ENCODE results near the gene ITPA. TPM values are rescaled to one million over a fixed set of nuclear protein-coding genes. Genes with fewer than 3 reads are reported as not detected.

Gene ITPA
- total and polyA plus RNA-seq, 2 of the 13 experiments (the other 11 are each of a cell fraction or from before 2014, with no cell fraction given) = 60.1 to 103 TPM

- no peak for TF ChIP-seq JUNB (CRISPR knock-in tag; IDR thresholded peaks at IDR 0.05; ENCODE audit: borderline replicate concordance)
- TF ChIP-seq ZNF563 (CRISPR knock-in tag; IDR thresholded peaks at IDR 0.05) = no peak
- no peak for TF ChIP-seq KLF16 (CRISPR knock-in tag; IDR thresholded peaks at IDR 0.05)
- TF ChIP-seq CENPT (CRISPR knock-in tag; IDR thresholded peaks at IDR 0.05; ENCODE audit: low read depth) = 0 out of 2 replicates have a peak, but pooled peaks have one; percentile 17
- TF ChIP-seq BRD4 (CRISPR knock-in tag; IDR thresholded peaks at IDR 0.05) = peak; percentile 35; the same call in 1 of the 2 replicates
- peak; percentile 81; the same call in 1 of the 2 replicates for TF ChIP-seq ZFP82 (CRISPR knock-in tag; IDR thresholded peaks at IDR 0.05; ENCODE audit: borderline replicate concordance)
- TF ChIP-seq KDM2A (CRISPR knock-in tag; IDR thresholded peaks at IDR 0.05; ENCODE audit: borderline replicate concordance, low read depth) = peak; percentile 50; the same call in 1 of the 2 replicates
- peak; percentile 18 for TF ChIP-seq CTCF (CRISPR knock-in tag; IDR thresholded peaks at IDR 0.05)
- TF ChIP-seq USF2 (IDR thresholded peaks at IDR 0.05; ENCODE audit: low read depth, low read length) = no peak
- peak; percentile 57; the same call in 1 of the 2 replicates for TF ChIP-seq USF2 (CRISPR knock-in tag; IDR thresholded peaks at IDR 0.05; ENCODE audit: borderline replicate concordance)
- TF ChIP-seq ZNF510 (CRISPR knock-in tag; IDR thresholded peaks at IDR 0.05; ENCODE audit: low read depth) = peak; percentile 2; the same call in 1 of the 2 replicates
- TF ChIP-seq SKI (IDR thresholded peaks at IDR 0.05; ENCODE audit: partially characterized antibody) = no peak
- TF ChIP-seq ZNF672 (CRISPR knock-in tag; IDR thresholded peaks at IDR 0.05) = peak; percentile 65; the same call in 1 of the 2 replicates
- TF ChIP-seq ZMYM4 (CRISPR knock-in tag; IDR thresholded peaks at IDR 0.05) = no peak
- TF ChIP-seq ZFX (CRISPR knock-in tag; IDR thresholded peaks at IDR 0.05; ENCODE audit: low read depth) = peak; percentile 87
- TF ChIP-seq ATF5 (CRISPR knock-in tag; IDR thresholded peaks at IDR 0.05; ENCODE audit: low read depth) = 0 out of 2 replicates have a peak, but pooled peaks have one; percentile 24
- TF ChIP-seq KLF15 (CRISPR knock-in tag; IDR thresholded peaks at IDR 0.05; ENCODE audit: borderline replicate concordance) = peak; percentile 69; the same call in 1 of the 2 replicates
- TF ChIP-seq MED1 (CRISPR knock-in tag; IDR thresholded peaks at IDR 0.05) = no peak
- TF ChIP-seq ZNF737 (CRISPR knock-in tag; IDR thresholded peaks at IDR 0.05; ENCODE audit: borderline replicate concordance) = 0 out of 2 replicates have a peak, but pooled peaks have one; percentile 13
- no peak; the same call in 1 of the 2 replicates for TF ChIP-seq RXRB (CRISPR knock-in tag; IDR thresholded peaks at IDR 0.05; ENCODE audit: borderline replicate concordance)
- TF ChIP-seq GZF1 (CRISPR knock-in tag; IDR thresholded peaks at IDR 0.05) = peak; percentile 73; the same call in 1 of the 2 replicates
- TF ChIP-seq ZNF773 (CRISPR knock-in tag; IDR thresholded peaks at IDR 0.05; ENCODE audit: borderline replicate concordance) = 0 out of 2 replicates have a peak, but pooled peaks have one; percentile 28
- TF ChIP-seq, protein P1, sequence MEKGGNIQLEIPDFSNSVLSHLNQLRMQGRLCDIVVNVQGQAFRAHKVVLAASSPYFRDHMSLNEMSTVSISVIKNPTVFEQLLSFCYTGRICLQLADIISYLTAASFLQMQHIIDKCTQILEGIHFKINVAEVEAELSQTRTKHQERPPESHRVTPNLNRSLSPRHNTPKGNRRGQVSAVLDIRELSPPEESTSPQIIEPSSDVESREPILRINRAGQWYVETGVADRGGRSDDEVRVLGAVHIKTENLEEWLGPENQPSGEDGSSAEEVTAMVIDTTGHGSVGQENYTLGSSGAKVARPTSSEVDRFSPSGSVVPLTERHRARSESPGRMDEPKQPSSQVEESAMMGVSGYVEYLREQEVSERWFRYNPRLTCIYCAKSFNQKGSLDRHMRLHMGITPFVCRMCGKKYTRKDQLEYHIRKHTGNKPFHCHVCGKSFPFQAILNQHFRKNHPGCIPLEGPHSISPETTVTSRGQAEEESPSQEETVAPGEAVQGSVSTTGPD (CRISPR knock-in tag; IDR thresholded peaks at IDR 0.05) = peak; percentile 79; the same call in 1 of the 2 replicates
Measured at GRCh38 chr20:3203315-3204123, 5.8 kb upstream of the ITPA start (continued).

Measured in HepG2 (cell line).